Body of pancreas (tissue), 4 donors: ENCODE data around the gene TUFM. TPM values are rescaled to one million over a fixed set of nuclear protein-coding genes. Genes with fewer than 3 reads are reported as not detected.
A peak's percentile ranks its signal among the peaks of the same experiment; 100 is the strongest.

ENCODE experiments used
- ATAC-seq: fragments of 150-250 bp; one replicate; pipeline ENCODE4 v1.9.1; 2016
- DNase-seq, 4 donors: peaks; one replicate each; pipeline ENCODE4 v3.0.0-alpha.2; 2019
- H3K27ac ChIP-seq, 4 donors: fragments of 200-600 bp; sonication (generic); 1 replicate in 3 of 4; 2 replicates in 1 of 4; pipeline versions ENCODE4 v1.5.1 to v1.6.1; 2016 to 2019; ENCODE audit warnings: mild to moderate bottlenecking in 1 of 4, mixed read lengths in 1 of 4, moderate library complexity in 1 of 4
- H3K27me3 ChIP-seq, 2 donors: fragments of 200-600 bp; sonication (generic); one replicate each; pipeline ENCODE4 v1.6.0; 2016; ENCODE audit warnings: mild to moderate bottlenecking in 1 of 2
- H3K36me3 ChIP-seq, 2 donors: fragments of 200-600 bp; sonication (generic); replicated peaks in 1 of 2; 2 replicates each; pipeline ENCODE4 v1.5.1; 2016; ENCODE audit warnings: low read depth in 2 of 2; ENCODE audit not compliant: insufficient read depth in 1 of 2
- H3K4me1 ChIP-seq: fragments of 200-600 bp; sonication (generic); one replicate; pipeline ENCODE4 v1.6.0; 2016
- H3K4me3 ChIP-seq, 2 donors: fragments of 200-600 bp; sonication (generic); 1 replicate in 1 of 2; 2 replicates in 1 of 2; pipeline ENCODE4 v1.5.1; 2016 to 2019
- H3K9me3 ChIP-seq, 3 donors: fragments of 200-600 bp; sonication (generic); 1 replicate in 2 of 3; 2 replicates in 1 of 3; pipeline ENCODE4 v1.5.1; 2016
- CTCF ChIP-seq, 7 experiments: fragments of 450-650 bp in 4 of 7; fragments of 200-600 bp in 3 of 7; sonication (generic) in 3 of 7; IDR thresholded peaks; one replicate each; pipeline ENCODE4 v1.5.1; 2016 to 2019; ENCODE audit warnings: antibody characterized with exemption in 7 of 7
- POLR2A ChIP-seq, 3 donors: fragments of 450-650 bp; IDR thresholded peaks; one replicate each; pipeline ENCODE4 v1.6.1; 2016; ENCODE audit warnings: antibody characterized with exemption in 3 of 3, mild to moderate bottlenecking in 2 of 3
- WGBS, 2 donors: methylation state at CpG; one replicate each; pipeline ENCODE4 v1.1.5; 2017; 5-methylcytosine and 5-hydroxymethylcytosine counted together
- intact Hi-C: fragments of 100-400 bp; cut with DNase I; formaldehyde crosslinking; loops from one replicate; pipeline ENCODE4 v1.15.1; 2023
- total RNA-seq, 2 donors: library from RNA; depleted of rRNA; stranded (reverse); fragments of >200 nt; gene quantifications; one replicate each; pipeline ENCODE4 v1.1.0, GENCODE V29; 2016

The TUFM gene
- total RNA-seq, 2 donors from 2014 or later, result 93.4 to 103 TPM

GRCh38 chr16:28846933-28847273, 755 bp upstream of the TUFM start:
- Histone ChIP-seq H3K27ac (peak overlapping the region; percentile 70 to 85 (median 80)), H3K4me3 (peak overlapping the region; percentile 86 to 97), H3K9me3 (no peaks in the 10 kb centered on the region), H3K4me1 (peaks cover 21% of the 10 kb centered on the region), H3K36me3 (peaks cover 5 to 14% of the 10 kb centered on the region in 2 donors), H3K27me3 (no peaks in the 10 kb centered on the region)
- intact Hi-C loops, result no loop called here
- WGBS, 2 donors, result 17 to 33% methylated on average over 3 to 5 of the region's 5 CpGs
- no peak for TF ChIP-seq POLR2A (IDR thresholded peaks at IDR 0.05)
- TF ChIP-seq CTCF (IDR thresholded peaks at IDR 0.05), result no peak
- ATAC-seq (no peak), DNase-seq (no peak)

- ATAC-seq (no peak), DNase-seq (peak in 1 of 4 donors; percentile 13)
- 1 to 6% methylated on average over 4 to 16 of the region's 16 CpGs for WGBS, 2 donors
- peaks cover 21% of the 10 kb centered on the region for H3K4me1 ChIP-seq
- intact Hi-C loops, result no loop called here
- no peaks in the 10 kb centered on the region for H3K27me3 ChIP-seq
- TF ChIP-seq POLR2A (IDR thresholded peaks at IDR 0.05) (no peak), CTCF (IDR thresholded peaks at IDR 0.05) (no peak)
- peaks cover 5 to 14% of the 10 kb centered on the region in 2 donors for H3K36me3 ChIP-seq
- H3K27ac ChIP-seq, result peak overlapping the region in 3 of 4 donors; percentile 70 to 85 (median 84)
- peak overlapping the region; percentile 86 to 97 for H3K4me3 ChIP-seq
- no peaks in the 10 kb centered on the region for H3K9me3 ChIP-seq
These were observed 428 bp downstream of the TUFM start for GRCh38 chr16:28845761-28846079.

GRCh38 chr16:28845293-28845692, 855 bp downstream of the TUFM start:
- H3K9me3 ChIP-seq, result no peaks in the 10 kb centered on the region
- H3K4me3 ChIP-seq, result peak overlapping the region; percentile 86 to 97
- TF ChIP-seq POLR2A (IDR thresholded peaks at IDR 0.05), result no peak
- no peak for TF ChIP-seq CTCF (IDR thresholded peaks at IDR 0.05)
- intact Hi-C loops, result no loop called here
- peak overlapping the region in 3 of 4 donors; percentile 70 to 85 (median 84) for H3K27ac ChIP-seq
- no peak for ATAC-seq
- peaks cover 21% of the 10 kb centered on the region for H3K4me1 ChIP-seq
- WGBS, 2 donors, result 49 to 51% methylated on average over 10 of the region's 10 CpGs
- H3K27me3 ChIP-seq, result no peaks in the 10 kb centered on the region
- peak in 2 of 4 donors; percentile 22 to 33 for DNase-seq
- H3K36me3 ChIP-seq, result peaks cover 5 to 14% of the 10 kb centered on the region in 2 donors

GRCh38 chr16:28844226-28844885, 1.8 kb downstream of the TUFM start:
- Histone ChIP-seq H3K4me1 (peaks cover 21% of the 10 kb centered on the region), H3K27me3 (no peaks in the 10 kb centered on the region), H3K36me3 (peaks cover 5 to 14% of the 10 kb centered on the region in 2 donors), H3K27ac (no peak overlapping the region), H3K4me3 (no peak overlapping the region), H3K9me3 (no peaks in the 10 kb centered on the region)
- WGBS, 2 donors, result 81% methylated on average over 16 to 18 of the region's 19 CpGs
- ATAC-seq (no peak), DNase-seq (no peak)
- intact Hi-C loops, result no loop called here
- TF ChIP-seq POLR2A (IDR thresholded peaks at IDR 0.05) (no peak), CTCF (IDR thresholded peaks at IDR 0.05) (no peak)

GRCh38 chr16:28843766-28844165, 2.4 kb downstream of the TUFM start:
- WGBS, 2 donors, result 88 to 89% methylated on average over 10 to 12 of the region's 12 CpGs

More at GRCh38 chr16:28843766-28844165, 2.4 kb downstream of the TUFM start:
- intact Hi-C loops, result no loop called here
- Histone ChIP-seq H3K9me3 (no peaks in the 10 kb centered on the region), H3K27me3 (no peaks in the 10 kb centered on the region), H3K36me3 (peaks cover 5 to 14% of the 10 kb centered on the region in 2 donors), H3K4me1 (peaks cover 21% of the 10 kb centered on the region), H3K4me3 (no peak overlapping the region), H3K27ac (no peak overlapping the region)
- ATAC-seq (no peak), DNase-seq (no peak)
- TF ChIP-seq CTCF (IDR thresholded peaks at IDR 0.05), result no peak
- TF ChIP-seq POLR2A (IDR thresholded peaks at IDR 0.05), result no peak
